ENCODE measurements around the gene NSF.
"Not testable (repeated sequence)": the region's sequence is repeated elsewhere in the genome, so short reads cannot be mapped to it uniquely, and the experiment has no call there.

NSF gene

DNA sequence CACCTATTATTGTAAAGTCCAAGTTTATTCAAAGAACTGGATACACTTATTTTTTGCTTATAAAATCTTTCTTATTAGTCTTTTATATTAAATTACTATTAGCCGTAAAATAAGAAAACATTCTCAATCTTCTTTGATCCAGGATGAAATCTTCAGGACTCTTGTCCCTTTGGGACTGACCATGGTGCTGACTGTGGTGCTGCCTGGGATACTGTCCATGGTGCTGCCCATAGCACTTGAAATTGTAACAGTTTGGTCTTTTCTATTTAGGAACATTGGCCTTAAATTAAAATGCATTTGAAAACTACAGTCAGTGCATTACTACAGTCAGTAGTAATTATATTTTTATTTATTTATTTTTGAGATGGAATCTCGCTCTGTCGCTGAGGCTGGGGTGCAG is 41.7 kb downstream of the NSF start:
- not testable (repeated sequence) for DNase-seq

DNA sequence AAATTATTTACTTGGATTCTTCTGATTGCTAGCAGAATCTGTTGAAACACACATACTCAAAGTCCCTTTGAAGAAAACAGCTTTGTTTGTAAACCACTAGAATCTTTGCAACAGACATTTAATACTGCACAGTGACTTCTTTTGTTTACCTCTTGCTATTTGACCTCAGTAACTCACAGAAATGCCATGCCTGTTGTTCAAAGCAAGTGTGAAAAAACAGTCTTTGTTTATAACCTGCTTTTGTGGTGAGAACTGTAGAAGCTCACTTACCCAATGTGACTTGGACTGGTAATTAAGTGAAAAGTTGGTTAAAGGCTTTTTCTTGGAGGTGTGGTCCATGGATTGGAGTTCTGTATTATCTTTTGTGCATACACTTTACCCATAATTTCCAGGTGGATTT is 44.4 kb downstream of the NSF start:
- not testable (repeated sequence) for DNase-seq

DNA sequence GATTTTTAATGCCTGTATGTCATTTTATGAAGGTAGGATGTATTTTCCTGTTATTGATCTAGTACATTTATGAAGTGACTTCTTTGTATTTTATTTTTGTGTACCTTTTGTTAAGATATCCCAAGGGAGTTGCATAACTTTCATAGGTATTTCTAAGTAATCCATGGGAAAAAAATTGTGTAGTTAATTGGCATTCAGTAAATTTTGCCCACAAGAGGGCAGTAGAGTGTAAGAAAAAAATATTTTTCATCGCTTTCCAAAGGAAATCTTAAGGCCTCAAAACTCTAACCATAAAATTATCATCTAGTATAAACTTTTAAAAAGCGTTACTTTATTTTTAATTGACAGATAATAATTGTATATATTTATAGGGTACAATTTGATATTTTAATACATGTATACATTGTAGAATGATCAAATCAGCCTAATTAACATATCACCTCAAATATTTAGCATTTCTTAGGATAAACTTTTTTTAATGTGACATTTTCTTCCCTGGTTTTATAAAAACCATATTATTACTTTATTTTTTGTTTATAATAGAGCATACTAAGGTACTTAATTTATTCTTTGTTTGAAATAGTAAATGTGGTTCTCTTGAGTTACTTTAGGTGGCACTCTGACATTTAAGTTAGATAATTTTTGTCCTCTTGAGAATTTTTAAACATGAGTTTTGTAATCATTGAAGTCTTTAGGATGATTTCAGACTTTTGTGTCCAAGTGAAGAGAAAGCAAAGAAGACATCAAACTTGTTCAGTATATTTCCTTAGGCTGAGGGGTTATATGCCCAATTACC is 51.6 kb downstream of the NSF start:
- DNase-seq, result not testable (repeated sequence)

DNA sequence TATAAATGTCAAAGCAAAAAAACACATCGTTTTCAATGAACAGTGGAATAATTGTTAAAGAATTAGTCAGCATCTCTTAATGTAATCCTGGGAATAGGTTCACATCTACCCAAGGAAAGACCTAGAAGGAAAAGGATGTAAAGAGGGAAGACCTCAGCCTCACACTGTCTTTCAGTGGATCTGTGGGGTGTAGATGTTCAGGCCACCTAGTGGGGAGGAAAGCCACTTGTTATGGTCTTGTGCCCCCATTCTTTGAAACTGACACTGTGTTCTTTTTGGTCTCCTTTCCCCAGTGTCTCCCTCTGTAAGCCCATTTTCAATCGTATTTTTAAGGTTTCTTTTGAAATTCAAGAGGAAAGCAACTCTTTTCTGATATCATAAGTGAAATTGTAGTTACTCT is 56.8 kb downstream of the NSF start:
- DNase-seq, result not testable (repeated sequence)

DNA sequence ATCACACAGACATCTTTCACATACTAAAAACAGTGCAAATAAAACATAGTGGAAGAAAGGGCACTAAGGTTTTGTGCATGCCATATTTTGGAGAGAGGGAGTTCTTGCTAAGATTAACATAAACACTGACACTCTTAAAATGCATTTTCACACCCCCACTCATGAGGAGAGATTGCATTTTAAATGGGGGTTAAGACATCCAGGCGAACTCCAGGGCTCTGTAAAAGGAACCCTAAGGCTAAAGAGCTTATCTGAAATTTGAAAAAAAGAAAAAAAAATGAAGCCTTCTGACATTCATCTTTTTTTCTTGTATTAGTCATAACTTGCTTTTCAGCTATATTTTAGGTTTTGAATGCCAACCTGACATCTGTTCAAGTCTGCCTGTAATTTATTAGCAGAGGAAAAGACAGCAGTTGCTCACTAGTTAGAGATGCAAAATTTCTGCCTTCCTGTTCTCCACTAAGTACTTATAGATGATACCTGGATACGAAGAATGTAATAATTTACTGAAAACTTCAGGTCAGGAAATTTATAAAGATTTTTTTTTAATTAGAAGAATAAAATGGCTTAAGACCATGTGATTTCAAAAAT is 57.3 kb downstream of the NSF start:
- DNase-seq, result not testable (repeated sequence)

DNA sequence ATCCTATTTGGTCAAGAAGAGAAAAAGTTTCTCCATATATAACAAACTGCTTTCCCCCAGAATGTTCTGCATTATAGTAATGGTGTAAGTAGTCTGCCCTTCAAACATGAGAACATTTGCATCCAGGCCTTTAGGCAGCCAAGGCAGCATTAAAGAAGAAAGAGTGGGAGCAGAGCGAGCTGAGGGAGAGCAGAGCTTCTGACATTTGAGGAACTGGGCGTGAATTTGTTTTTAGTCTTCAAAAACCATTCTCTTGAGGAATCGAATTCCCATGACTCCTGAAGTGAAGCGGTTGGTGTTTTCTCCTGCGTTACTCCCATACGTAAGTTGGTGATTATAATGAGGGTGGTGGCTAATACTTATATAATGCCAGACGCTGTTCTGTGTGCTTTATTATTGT is 58.8 kb downstream of the NSF start:
- DNase-seq, result not testable (repeated sequence)

DNA sequence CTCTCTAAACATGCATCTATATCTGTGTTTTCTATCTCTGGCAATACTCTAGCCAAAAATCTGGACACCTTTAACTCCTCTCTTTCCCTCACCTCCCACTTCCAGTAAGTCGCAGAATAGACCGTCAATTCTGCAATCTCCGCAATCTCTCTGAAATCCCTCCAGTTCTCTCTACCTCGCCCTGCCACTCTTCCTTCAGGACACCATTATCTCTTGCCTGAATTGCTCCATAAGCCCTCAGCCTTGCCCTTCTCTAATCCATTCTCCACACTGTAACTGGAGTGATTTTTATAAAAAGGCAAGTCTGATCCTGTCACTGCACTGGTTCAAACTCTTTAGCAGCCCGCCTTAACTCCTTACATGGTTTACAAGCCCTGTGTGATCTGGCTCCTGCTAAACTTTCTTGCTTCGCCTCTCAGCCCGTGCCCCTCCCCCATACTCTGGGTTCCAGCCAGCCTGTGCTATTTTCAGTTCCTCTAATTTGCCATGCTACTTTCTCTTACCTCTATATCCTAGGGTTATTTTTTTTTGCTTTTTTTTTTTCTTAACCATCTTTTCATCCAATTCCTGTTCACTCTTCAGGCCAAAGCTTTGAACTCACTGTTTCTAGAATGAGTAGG is 61.7 kb downstream of the NSF start:
- not testable (repeated sequence) for DNase-seq

DNA sequence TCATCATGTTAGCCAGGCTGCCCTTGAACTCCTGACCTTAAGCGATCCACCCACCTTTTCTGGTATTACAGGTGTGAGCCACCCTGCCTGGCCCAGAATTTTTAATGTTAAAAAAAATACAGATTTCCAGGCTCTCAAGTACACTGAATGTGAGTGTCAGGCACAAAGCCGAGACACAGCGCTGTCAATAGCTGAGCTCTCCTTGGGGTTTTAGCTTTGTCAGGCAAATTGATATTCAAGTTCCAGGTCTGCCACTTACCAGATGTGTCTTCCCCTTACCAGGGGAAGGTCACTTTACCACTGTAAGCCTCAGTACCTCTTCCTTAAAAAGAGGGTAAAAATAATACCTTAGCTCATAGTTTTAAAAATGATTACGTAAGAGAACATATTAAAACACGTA is 67.8 kb downstream of the NSF start:
- DNase-seq, result not testable (repeated sequence)

DNA sequence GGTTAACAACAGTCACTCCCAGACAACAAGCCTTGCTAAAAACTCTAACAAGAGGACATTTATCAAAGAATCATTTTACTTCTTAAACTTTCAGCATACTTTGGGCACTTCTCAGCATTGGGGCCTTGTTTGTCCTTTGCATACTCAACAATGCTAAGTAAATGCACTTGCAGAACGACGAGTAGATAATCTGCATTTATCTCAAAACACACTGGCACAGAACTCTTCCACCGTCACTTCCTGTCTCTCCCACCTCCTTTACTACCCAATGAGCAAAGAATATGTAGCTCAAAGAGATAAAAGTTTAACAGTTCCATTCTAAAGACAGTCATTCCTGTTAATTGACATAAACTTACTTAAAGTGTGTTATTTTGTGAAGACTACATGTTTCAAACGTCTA is 69.2 kb downstream of the NSF start:
- DNase-seq, result not testable (repeated sequence)

DNA sequence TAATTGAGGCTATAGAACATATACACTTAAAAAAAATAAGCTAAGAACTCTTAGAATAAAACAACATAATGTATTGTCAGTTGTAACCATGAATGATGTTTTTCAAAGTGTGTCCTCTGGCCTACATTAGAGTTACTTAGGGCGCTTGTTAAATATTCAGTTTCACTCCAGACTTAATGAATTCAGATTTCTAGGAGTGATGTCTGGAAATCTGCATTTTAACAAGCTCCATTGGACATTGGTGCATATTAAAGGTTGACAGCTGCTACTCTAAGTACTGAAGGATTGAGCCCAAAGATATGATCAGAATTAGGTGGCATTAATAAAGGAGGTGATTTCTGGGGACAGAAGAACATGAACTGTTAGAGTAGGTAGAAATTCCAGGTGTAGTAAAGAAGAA is 72.7 kb downstream of the NSF start:
- DNase-seq, result not testable (repeated sequence)

DNA sequence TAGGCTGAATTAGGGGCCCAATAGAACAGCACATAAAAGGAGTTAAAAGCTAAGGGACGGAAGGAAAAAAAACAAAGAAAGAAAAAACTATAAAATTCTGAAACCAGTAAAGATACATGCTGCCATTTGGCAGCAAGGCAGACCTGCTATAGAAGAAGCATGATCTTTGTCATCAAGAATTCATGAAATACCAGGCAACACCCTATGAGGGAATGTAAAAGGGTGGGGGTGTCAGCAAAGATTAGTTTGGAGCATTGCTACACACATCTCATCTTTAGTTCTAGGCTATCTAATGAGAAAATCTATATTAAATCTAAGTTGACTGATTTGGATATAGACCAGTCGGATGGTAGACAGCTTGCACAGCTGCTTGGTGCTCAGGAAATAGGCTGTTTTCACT is 73.1 kb downstream of the NSF start:
- DNase-seq, result not testable (repeated sequence)

DNA sequence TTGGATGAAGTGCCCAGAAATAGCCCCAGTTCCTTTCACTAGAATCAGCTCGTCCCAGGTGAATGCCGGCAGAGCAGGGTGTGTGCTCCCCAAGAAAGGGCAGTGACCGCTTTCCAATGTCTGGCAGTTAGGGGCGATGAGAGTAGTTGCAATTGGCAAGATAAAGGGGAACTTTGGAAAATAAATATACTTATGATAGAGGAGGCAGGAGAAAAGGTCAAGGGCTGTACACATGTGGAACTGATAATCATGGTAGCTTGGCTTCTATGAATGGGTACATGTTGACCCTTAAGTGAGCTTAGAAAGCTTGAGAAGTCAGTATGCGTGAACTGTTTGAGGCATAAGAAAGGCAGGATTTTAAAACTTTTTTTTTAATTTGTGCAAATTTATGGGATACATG is 75.5 kb downstream of the NSF start:
- DNase-seq, result not testable (repeated sequence)

DNA sequence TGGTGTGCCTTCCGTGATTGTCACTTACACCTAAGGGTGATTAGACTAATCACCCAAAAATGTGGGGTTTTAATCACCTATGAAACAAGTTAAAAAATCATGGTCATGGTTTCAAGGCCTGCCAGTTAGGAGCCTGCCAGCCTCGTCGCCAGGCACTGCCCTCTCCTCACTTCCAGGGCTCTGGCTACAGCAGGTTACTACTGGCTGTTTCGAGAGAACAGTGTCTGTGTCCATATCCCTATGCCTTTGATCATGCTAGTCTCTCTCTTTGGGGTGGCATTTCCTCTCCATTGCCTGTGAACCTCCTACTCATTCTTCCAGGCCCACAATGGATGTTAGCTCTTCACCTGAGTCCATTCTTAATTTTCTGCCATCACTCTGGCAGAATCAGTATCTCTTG is 80.3 kb downstream of the NSF start:
- DNase-seq, result not testable (repeated sequence)

DNA sequence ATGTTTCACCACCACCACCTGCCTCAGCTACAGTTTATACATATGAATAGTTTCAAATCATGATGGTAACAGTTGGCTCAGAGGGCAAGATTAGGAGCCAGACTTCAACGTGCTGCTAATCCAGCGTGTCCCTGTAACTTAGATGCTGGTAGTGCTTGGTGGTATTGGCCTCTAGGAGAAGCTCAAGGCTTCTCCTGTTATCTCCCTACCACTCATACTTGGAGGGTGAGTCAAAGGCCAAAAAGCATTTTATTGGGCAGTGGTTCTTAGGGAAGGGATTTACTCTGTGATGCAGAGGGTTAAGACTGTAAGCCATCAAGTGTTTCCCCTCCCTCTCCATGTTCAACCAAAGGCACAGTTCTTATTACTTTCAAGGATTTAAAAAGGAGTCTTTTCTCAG is 82.3 kb downstream of the NSF start:
- not testable (repeated sequence) for DNase-seq

DNA sequence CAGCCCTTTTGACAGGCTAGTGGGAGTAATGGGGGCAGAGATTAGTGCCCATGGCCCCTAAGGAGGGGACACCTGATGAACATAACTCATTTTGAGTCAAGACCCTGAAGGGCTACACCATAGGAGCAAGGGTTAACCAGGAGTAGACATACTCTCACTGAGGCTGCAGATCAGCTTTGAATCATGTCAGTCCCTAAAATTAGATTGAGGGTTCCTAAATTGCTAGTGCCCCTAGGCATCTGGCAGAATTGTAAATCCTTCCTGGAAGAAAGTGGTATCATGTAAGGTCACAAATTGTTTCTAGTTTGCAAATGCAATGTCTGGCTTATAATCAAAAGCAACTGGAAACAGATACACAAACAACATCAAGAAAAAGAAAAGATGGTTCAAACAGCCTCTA is 87.3 kb downstream of the NSF start:
- not testable (repeated sequence) for DNase-seq

DNA sequence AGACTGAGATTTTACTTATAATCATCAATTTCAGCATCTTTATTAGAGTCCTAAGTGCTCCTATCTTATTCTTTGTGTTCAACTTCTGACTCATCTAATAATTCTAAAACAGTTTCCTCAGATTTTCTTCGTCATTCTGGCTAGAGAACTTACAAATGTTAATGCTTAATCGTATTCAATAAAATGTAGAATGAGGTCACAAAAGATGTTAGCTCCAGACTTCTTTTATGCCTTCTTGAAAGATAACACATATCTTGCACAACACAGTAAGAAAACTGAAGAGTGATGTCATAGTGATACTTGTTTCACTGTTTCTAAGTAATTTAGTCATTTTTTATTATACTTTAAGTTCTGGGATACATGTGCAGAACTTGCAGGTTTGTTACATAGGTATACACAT is 93.2 kb downstream of the NSF start:
- not testable (repeated sequence) for DNase-seq

DNA sequence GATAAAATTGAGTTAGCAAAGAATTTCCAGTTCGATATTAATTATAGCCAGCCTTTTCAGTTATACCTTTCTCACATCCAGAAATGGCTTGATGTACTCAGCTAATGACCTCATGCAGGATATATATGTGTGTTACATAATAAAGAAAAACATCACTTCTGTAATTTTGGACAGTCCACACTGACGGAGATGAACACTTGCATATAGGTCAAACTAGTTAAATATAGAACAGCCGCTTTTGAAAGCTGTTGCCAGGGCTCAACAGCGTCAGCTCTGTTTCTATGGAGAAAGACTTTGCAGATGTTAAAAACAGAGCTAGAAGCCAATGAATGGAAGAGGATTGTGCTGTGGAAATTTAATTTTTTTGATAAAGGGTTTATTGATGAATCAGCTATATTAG is 94.8 kb downstream of the NSF start:
- not testable (repeated sequence) for DNase-seq

DNA sequence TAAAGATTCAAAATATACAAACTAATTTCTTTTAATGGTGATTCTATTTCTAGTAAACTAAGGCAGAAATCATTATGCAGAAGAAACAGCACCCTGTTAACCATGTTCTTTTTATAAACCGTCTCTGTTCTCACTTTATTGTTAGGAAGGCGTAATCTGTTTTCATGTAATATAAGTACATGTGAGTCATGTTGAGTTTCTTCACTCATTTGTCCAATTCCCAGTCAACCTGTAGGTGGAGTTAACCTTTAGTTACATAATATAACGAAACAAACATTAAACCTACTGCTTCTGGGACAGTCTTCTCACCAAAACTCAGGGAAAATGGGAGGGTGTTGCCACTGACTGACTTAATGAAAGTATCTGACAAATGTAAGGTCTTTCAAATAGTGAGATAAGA is 101.7 kb downstream of the NSF start:
- not testable (repeated sequence) for DNase-seq

DNA sequence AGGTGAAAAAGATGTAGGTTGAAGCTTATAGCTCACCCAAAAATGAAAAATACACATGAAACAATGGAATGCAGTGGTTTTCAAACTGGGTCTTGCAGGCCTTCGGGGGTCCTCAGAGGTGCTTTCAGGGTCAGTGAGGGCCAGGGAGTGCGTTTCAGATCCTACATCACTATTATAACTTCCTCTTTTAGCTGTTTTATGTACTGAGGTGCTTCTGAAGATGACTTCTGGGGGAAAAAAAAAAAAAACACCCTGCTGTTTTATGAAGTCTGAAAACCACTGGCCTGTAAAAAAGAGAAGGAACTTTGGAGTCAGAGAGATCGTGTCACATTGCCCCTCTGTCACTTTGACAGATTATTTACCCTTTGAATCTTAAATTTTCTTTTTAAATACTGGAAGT is 102.8 kb downstream of the NSF start:
- not testable (repeated sequence) for DNase-seq

DNA sequence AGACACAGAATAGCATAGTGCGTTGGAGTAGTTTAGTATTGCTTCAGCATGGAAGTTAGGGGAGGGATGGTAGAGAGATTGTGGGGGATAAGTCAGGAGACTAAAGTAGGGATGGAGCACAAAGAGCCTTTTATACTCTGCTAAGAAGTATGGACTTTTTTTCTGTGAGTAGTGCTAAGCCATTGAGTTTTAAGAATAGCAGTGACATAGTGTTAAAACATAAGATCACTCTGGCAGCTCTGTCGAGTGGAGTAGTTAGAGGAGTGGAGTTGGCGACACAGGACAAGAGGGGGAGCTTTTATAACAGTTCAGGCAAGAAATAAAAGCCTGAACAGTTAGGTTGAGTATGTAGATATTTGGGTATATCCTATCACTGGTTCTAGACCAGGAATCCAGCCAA is 106.1 kb downstream of the NSF start:
- DNase-seq, result not testable (repeated sequence)

DNA sequence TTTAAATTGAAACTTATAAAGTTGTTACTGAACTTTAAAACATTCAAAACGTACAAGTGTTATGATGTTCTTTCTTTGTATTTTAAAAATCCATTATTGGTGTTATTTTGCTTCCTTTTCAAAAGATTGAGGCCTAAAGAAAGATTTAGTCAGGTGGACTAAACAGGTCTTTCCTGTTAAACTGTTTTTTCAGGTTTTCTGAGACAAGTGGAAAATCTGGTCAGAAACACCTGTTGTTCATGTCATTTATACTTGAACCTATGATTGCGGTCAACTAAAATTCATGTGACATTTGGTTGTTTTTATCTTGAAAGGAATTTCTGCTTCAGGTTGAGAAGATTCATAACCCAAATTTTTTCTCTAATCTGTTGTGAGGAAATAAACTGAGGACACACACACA is 108.5 kb downstream of the NSF start:
- not testable (repeated sequence) for DNase-seq

DNA sequence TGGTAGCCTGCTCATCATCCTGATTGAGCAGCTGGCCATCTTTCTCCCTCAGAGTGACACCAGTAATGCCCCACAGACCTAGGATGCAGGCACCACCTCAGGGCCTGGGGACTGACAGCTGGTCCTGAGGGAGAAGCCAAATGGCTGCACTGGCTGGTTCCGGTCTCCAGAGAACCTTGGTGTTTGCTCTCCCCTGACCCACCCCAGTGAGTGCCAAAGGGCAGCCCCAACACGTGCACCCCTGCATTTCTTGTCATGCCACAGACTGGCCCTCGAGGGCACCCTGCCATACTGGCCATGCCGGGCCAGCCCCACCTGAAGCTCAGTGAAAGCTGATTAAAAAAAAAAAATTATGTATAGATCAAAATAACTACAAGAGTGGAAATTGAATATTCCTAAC is 127.5 kb downstream of the NSF start:
- DNase-seq, result no peak

DNA sequence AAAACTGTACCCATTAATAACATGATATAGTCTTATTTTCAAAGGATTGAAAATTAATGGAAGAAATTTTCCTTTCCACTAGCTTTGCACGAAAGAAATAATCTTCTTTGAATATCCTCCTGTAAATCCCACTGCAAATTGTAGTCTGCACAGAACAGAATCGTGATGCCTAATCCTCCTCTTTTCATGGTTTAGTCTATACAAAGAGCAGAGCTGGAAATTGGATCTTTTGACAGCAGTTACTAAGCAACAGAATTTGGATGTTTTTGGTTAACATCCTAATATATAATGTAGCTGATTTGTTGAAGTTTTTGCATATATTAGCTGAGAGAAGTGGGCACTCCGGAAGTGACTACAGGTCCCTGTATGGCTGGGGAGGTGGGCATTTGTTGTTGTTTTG is 129.4 kb downstream of the NSF start:
- DNase-seq, result peak; percentile 36

DNA sequence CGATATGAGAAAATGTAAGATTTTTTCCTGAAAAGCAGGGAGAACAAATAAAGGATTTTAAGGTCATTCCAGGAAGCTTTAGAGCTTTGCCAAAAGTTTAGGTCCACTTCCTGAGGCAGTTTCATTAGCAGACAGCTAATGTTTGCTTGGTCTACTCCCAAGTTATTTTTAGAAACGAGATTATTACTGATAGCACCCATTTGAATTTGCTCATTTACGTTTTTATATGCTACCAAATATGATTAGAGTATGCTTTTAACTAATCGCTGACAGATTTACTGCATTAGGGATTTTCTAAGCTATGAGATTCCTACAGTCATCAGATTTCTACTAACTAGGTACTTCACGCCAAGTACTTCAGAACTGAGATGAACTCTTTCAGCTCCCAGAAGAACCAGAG is 129.9 kb downstream of the NSF start:
- DNase-seq, result no peak

All from NCI-H82 (cell line).